Testis (tissue), 5 donors: ENCODE results near the gene TMC6. TPM values are rescaled to one million over a fixed set of nuclear protein-coding genes. Genes with fewer than 3 reads are reported as not detected.

Experiments
- DNase-seq: peaks from one replicate; pipeline ENCODE4 v3.0.0-alpha.2; 2019
- H3K27ac ChIP-seq, 2 donors: fragments of 200-600 bp; sonication (generic); one replicate each; pipeline ENCODE4 v1.5.1; 2019
- H3K27me3 ChIP-seq: fragments of 200-600 bp; sonication (generic); one replicate; pipeline ENCODE4 v1.5.1; 2019
- H3K36me3 ChIP-seq: fragments of 200-600 bp; sonication (generic); one replicate; pipeline ENCODE4 v1.5.1; 2017; ENCODE audit warnings: low read depth; ENCODE audit errors: missing control alignments
- H3K4me1 ChIP-seq: fragments of 200-600 bp; sonication (generic); one replicate; pipeline ENCODE4 v1.5.1; 2019
- H3K4me3 ChIP-seq, 2 donors: fragments of 200-600 bp; sonication (generic); one replicate each; pipeline ENCODE4 v1.5.1; 2017 to 2019
- H3K9me3 ChIP-seq: fragments of 200-600 bp; sonication (generic); one replicate; pipeline ENCODE4 v1.5.1; 2017
- CTCF ChIP-seq, 3 experiments: fragments of 450-650 bp in 2 of 3; fragments of 200-600 bp in 1 of 3; sonication (generic) in 1 of 3; IDR thresholded peaks; one replicate each; pipeline ENCODE4 v1.5.1; 2016 to 2019; ENCODE audit warnings: antibody characterized with exemption in 3 of 3, mild to moderate bottlenecking in 2 of 3, moderate library complexity in 1 of 3
- POLR2A ChIP-seq: fragments of 450-650 bp; IDR thresholded peaks from one replicate; pipeline ENCODE4 v1.6.1; 2017; ENCODE audit warnings: antibody characterized with exemption, mild to moderate bottlenecking, moderate library complexity
- WGBS, 2 donors: methylation state at CpG; one replicate each; pipeline ENCODE4 v1.1.5; 2018; 5-methylcytosine and 5-hydroxymethylcytosine counted together
- intact Hi-C: fragments of 100-400 bp; cut with DNase I; formaldehyde crosslinking; loops from one replicate; pipeline ENCODE4 v1.15.1; 2023; ENCODE audit warnings: low total_unique reads
- long read RNA-seq, 2 donors: transcript quantifications; one replicate each; lab custom pipeline, GENCODE V29; 2026
- polyA plus RNA-seq: library from polyadenylated mRNA; stranded (reverse); fragments of 350-450 nt; fragmentation: Illumina TruSeq; extraction: RNeasy Lipid Tissue Mini Kit (QIAGEN cat#74804); gene quantifications from one replicate; pipeline ENCODE4 v1.2.3, GENCODE V29; 2014; ENCODE audit warnings: low read depth, low replicate concordance; ENCODE audit not compliant: insufficient read depth
- total RNA-seq, 2 donors: library from RNA; depleted of rRNA; stranded (reverse); fragments of >200 nt; gene quantifications; one replicate each; pipeline ENCODE4 v1.2.3, GENCODE V29; 2016

The TMC6 gene
- 10 to 100 TPM; 18.0 to 20.3 TPM for total RNA-seq
- 10.8 TPM for polyA plus RNA-seq
- long read RNA-seq, donor 1, result 0 reads
- long read RNA-seq, donor 2, full-length matches to known transcripts, result 2 of 2 reads
- long read RNA-seq, donor 2, partial matches to known transcripts, result 0 of 2 reads
- long read RNA-seq, donor 2, other reads (novel, unspliced or antisense), result 0 of 2 reads

GRCh38 chr17:78128551-78129350 is at the start of gene TMC6:
Gene TMC6 (minus strand): TSS chr17:78128755. CDS start chr17:78126832, 1,923 bp downstream.
- intact Hi-C loops, result no loop called here
- H3K4me1 ChIP-seq, result peaks cover 25% of the 10 kb centered on the region

GRCh38 chr17:78176548-78177025 is 48.0 kb upstream of the TMC6 start:
- Histone ChIP-seq H3K9me3 (no peaks in the 10 kb centered on the region), H3K36me3 (no peaks in the 10 kb centered on the region), H3K4me3 (no peak overlapping the region), H3K4me1 (peaks cover 60% of the 10 kb centered on the region), H3K27ac (no peak overlapping the region), H3K27me3 (no peaks in the 10 kb centered on the region)
- intact Hi-C loops, result no loop called here
- WGBS, 2 donors, result 48 to 66% methylated on average over 14 of the region's 14 CpGs
- DNase-seq, result peak; percentile 77
- TF ChIP-seq CTCF (IDR thresholded peaks at IDR 0.05) (peak; percentile 62 to 72 (median 71)), POLR2A (no peak)

More at GRCh38 chr17:78128551-78129350, at the start of gene TMC6:
- H3K9me3 ChIP-seq, result no peaks in the 10 kb centered on the region
- no peak for DNase-seq
- peak within 1 kb of the TSS; percentile 47 to 67 for H3K27ac ChIP-seq
- no peak for TF ChIP-seq POLR2A
- TF ChIP-seq CTCF (IDR thresholded peaks at IDR 0.05), result no peak
- WGBS, 2 donors, result 10 to 13% methylated on average over 8 to 27 of the region's 54 CpGs
- H3K4me3 ChIP-seq, result peak within 1 kb of the TSS; percentile 58 to 74
- no peaks in the 10 kb centered on the region for H3K27me3 ChIP-seq
- no peaks in the 10 kb centered on the region for H3K36me3 ChIP-seq

GRCh38 chr17:78175643-78175981 is 47.1 kb upstream of the TMC6 start:
- no peak overlapping the region for H3K4me3 ChIP-seq
- no peaks in the 10 kb centered on the region for H3K36me3 ChIP-seq
- 64 to 88% methylated on average over 12 to 14 of the region's 14 CpGs for whole genome bisulfite sequencing, 2 donors
- DNase-seq, result no peak
- H3K27me3 ChIP-seq, result no peaks in the 10 kb centered on the region
- peaks cover 56% of the 10 kb centered on the region for H3K4me1 ChIP-seq
- H3K27ac ChIP-seq, result no peak overlapping the region
- TF ChIP-seq CTCF (IDR thresholded peaks at IDR 0.05), result no peak
- TF ChIP-seq POLR2A, result no peak
- H3K9me3 ChIP-seq, result no peaks in the 10 kb centered on the region
- intact Hi-C loops, result no loop called here

GRCh38 chr17:78174870-78175642 is 46.5 kb upstream of the TMC6 start:
- H3K27me3 ChIP-seq, result no peaks in the 10 kb centered on the region
- TF ChIP-seq POLR2A (no peak), CTCF (IDR thresholded peaks at IDR 0.05) (no peak)
- intact Hi-C loops, result no loop called here
- WGBS, 2 donors, result 78 to 88% methylated on average over 6 to 28 of the region's 28 CpGs
- peak overlapping the region; percentile 45 to 80 for H3K27ac ChIP-seq
- no peaks in the 10 kb centered on the region for H3K36me3 ChIP-seq
- no peak overlapping the region for H3K4me3 ChIP-seq
- no peaks in the 10 kb centered on the region for H3K9me3 ChIP-seq
- DNase-seq, result no peak
- H3K4me1 ChIP-seq, result peaks cover 52% of the 10 kb centered on the region
